Sciatic nerve (tissue), 2 donors: ENCODE measurements around the gene NEUROG1. TPM values are rescaled to one million over a fixed set of nuclear protein-coding genes. Genes with fewer than 3 reads are reported as not detected.
"Not testable (repeated sequence)": the region's sequence is repeated elsewhere in the genome, so short reads cannot be mapped to it uniquely, and the experiment has no call there.

Experiments used
- ATAC-seq: fragments of 200-7000 bp; cut with Tn5 transposase; one replicate; pipeline ENCODE4 v1.9.1; 2020; ENCODE audit warnings: mild to moderate bottlenecking, moderate library complexity
- DNase-seq: peaks from one replicate; pipeline ENCODE4 v3.0.0-alpha.2; 2020; ENCODE audit warnings: low spot score
- intact Hi-C: fragments of 100-400 bp; cut with DNase I; formaldehyde crosslinking; loops from one replicate; pipeline ENCODE4 v1.14.2; 2022
- total RNA-seq: library from RNA; stranded (reverse); fragmentation: NEBNext Ultra II Directional; extraction: Animal tissue kit (Norgen Biotek cat#: 25700); gene quantifications from one replicate; pipeline ENCODE4 v1.2.1, GENCODE V29; 2021
- donor health status: DM: no; HTN: no; CAD: no.
- donor health status: DM: no; HTN: no; CAD: no.

NEUROG1 gene
- total RNA-seq, 1 donor from 2014 or later = not detected

GRCh38 chr5:135508496-135509005 is 27.2 kb downstream of the NEUROG1 start:
- no peak for ATAC-seq
- DNase-seq = no peak
- intact Hi-C loops = no loop called here

- ATAC-seq (no peak), DNase-seq (no peak)
- intact Hi-C loops = no loop called here
Measured at GRCh38 chr5:135505973-135506372, 29.8 kb downstream of the NEUROG1 start.

- ATAC-seq = no peak
- intact Hi-C loops = no loop called here
- DNase-seq = no peak
Measured at GRCh38 chr5:135504376-135504775, 31.4 kb downstream of the NEUROG1 start.

- ATAC-seq = no peak
- DNase-seq = no peak
- intact Hi-C loops = no loop called here
Measured at GRCh38 chr5:135503871-135504270, 31.9 kb downstream of the NEUROG1 start.

- no peak for ATAC-seq
- intact Hi-C loops = no loop called here
Measured at GRCh38 chr5:135502836-135503520, 32.8 kb downstream of the NEUROG1 start.

GRCh38 chr5:135501965-135502364 is 33.8 kb downstream of the NEUROG1 start:
- ATAC-seq = no peak
- intact Hi-C loops = no loop called here
- DNase-seq = no peak

More at GRCh38 chr5:135502836-135503520, 32.8 kb downstream of the NEUROG1 start:
- DNase-seq = no peak

GRCh38 chr5:135498637-135498995 is 37.1 kb downstream of the NEUROG1 start:
- no peak for DNase-seq
- intact Hi-C loops = no loop called here
- no peak for ATAC-seq

- DNase-seq (no peak), ATAC-seq (no peak)
Measured at GRCh38 chr5:135497971-135498636, 37.7 kb downstream of the NEUROG1 start.

GRCh38 chr5:135495531-135495930 is 40.2 kb downstream of the NEUROG1 start:
- intact Hi-C loops, ATAC-seq: not testable (repeated sequence)

More at GRCh38 chr5:135497971-135498636, 37.7 kb downstream of the NEUROG1 start:
- intact Hi-C loops = no loop called here

GRCh38 chr5:135494196-135494595 is 41.6 kb downstream of the NEUROG1 start:
- DNase-seq (no peak), ATAC-seq (no peak)
- intact Hi-C loops = no loop called here

More at GRCh38 chr5:135495531-135495930, 40.2 kb downstream of the NEUROG1 start:
- DNase-seq = not testable (repeated sequence)

GRCh38 chr5:135493406-135494180 is 42.2 kb downstream of the NEUROG1 start:
- peak; percentile 56 for DNase-seq
- ATAC-seq = peak; percentile 84
- intact Hi-C loops = no loop called here

GRCh38 chr5:135492319-135492626 is 43.5 kb downstream of the NEUROG1 start:
- intact Hi-C loops = no loop called here

GRCh38 chr5:135491552-135492318 is 44.0 kb downstream of the NEUROG1 start:
- peak; percentile 41 for DNase-seq
- ATAC-seq = no peak
- intact Hi-C loops = no loop called here

More at GRCh38 chr5:135492319-135492626, 43.5 kb downstream of the NEUROG1 start:
- ATAC-seq (peak; percentile 28), DNase-seq (peak; percentile 19)

- ATAC-seq (no peak), DNase-seq (peak; percentile 30)
- intact Hi-C loops = no loop called here
Measured at GRCh38 chr5:135491038-135491551, 44.7 kb downstream of the NEUROG1 start.

GRCh38 chr5:135490245-135491037 is 45.3 kb downstream of the NEUROG1 start:
- ATAC-seq (no peak), DNase-seq (peak; percentile 48)
- intact Hi-C loops = no loop called here

- intact Hi-C loops = no loop called here
- DNase-seq (peak; percentile 56), ATAC-seq (no peak)
Measured at GRCh38 chr5:135489466-135490244, 46.1 kb downstream of the NEUROG1 start.

GRCh38 chr5:135488727-135489465 is 46.9 kb downstream of the NEUROG1 start:
- intact Hi-C loops = no loop called here
- ATAC-seq (peak; percentile 46), DNase-seq (peak; percentile 64)
